Measurements from ENCODE around the gene FRMD8. TPM values are rescaled to one million over a fixed set of nuclear protein-coding genes. Genes with fewer than 3 reads are reported as not detected.

The FRMD8 gene
- total RNA-seq, 1 donor from 2014 or later: 27.3 TPM

- TF ChIP-seq CTCF (IDR thresholded peaks at IDR 0.05; ENCODE audit: unreplicated experiment): peak; percentile 20
- H3K4me3 Mint-ChIP-seq (ENCODE audit: low read depth): no peak overlapping the region
- no peak for DNase-seq (ENCODE audit: low spot score, unreplicated experiment)
- H3K4me1 Mint-ChIP-seq (ENCODE audit: low read depth): peaks cover 6% of the 10 kb centered on the region
- H3K27me3 Mint-ChIP-seq: no peaks in the 10 kb centered on the region
- no peak overlapping the region for H3K27ac Mint-ChIP-seq
- H3K9me3 Mint-ChIP-seq (ENCODE audit: low read depth): no peaks in the 10 kb centered on the region
- H3K36me3 Mint-ChIP-seq (ENCODE audit: insufficient read depth): peaks cover 3% of the 10 kb centered on the region
These were observed 46.5 kb downstream of the FRMD8 start for GRCh38 chr11:65432686-65433582.

- Mint-ChIP-seq H3K4me3 (ENCODE audit: low read depth) (no peak overlapping the region), H3K27ac (no peak overlapping the region), H3K36me3 (ENCODE audit: insufficient read depth) (peaks cover 5% of the 10 kb centered on the region), H3K27me3 (no peaks in the 10 kb centered on the region), H3K9me3 (ENCODE audit: low read depth) (no peaks in the 10 kb centered on the region), H3K4me1 (ENCODE audit: low read depth) (peaks cover 6% of the 10 kb centered on the region)
- DNase-seq (ENCODE audit: low spot score, unreplicated experiment): no peak
- TF ChIP-seq CTCF (IDR thresholded peaks at IDR 0.05; ENCODE audit: unreplicated experiment): no peak
These were observed 47.2 kb downstream of the FRMD8 start for GRCh38 chr11:65433657-65434056.

- no peak for TF ChIP-seq CTCF (IDR thresholded peaks at IDR 0.05; ENCODE audit: unreplicated experiment)
- Mint-ChIP-seq H3K4me3 (ENCODE audit: low read depth) (no peak overlapping the region), H3K27me3 (no peaks in the 10 kb centered on the region), H3K27ac (no peak overlapping the region), H3K4me1 (ENCODE audit: low read depth) (peaks cover 4% of the 10 kb centered on the region), H3K9me3 (ENCODE audit: low read depth) (no peaks in the 10 kb centered on the region), H3K36me3 (ENCODE audit: insufficient read depth) (peaks cover 6% of the 10 kb centered on the region)
- no peak for DNase-seq (ENCODE audit: low spot score, unreplicated experiment)
These were observed 47.7 kb downstream of the FRMD8 start for GRCh38 chr11:65434057-65434666.

- no peak overlapping the region for H3K4me3 Mint-ChIP-seq (ENCODE audit: low read depth)
- H3K27me3 Mint-ChIP-seq: no peaks in the 10 kb centered on the region
- peaks cover 6% of the 10 kb centered on the region for H3K36me3 Mint-ChIP-seq (ENCODE audit: insufficient read depth)
- no peak for DNase-seq (ENCODE audit: low spot score, unreplicated experiment)
- no peaks in the 10 kb centered on the region for H3K9me3 Mint-ChIP-seq (ENCODE audit: low read depth)
- no peak for TF ChIP-seq CTCF (IDR thresholded peaks at IDR 0.05; ENCODE audit: unreplicated experiment)
- no peak overlapping the region for H3K27ac Mint-ChIP-seq
- H3K4me1 Mint-ChIP-seq (ENCODE audit: low read depth): peaks cover 2% of the 10 kb centered on the region
These were observed 48.4 kb downstream of the FRMD8 start for GRCh38 chr11:65434667-65435410.

GRCh38 chr11:65435411-65435931 is 49.0 kb downstream of the FRMD8 start:
- H3K4me3 Mint-ChIP-seq (ENCODE audit: low read depth): no peak overlapping the region
- H3K36me3 Mint-ChIP-seq (ENCODE audit: insufficient read depth): peaks cover 6% of the 10 kb centered on the region

More at GRCh38 chr11:65435411-65435931, 49.0 kb downstream of the FRMD8 start:
- TF ChIP-seq CTCF (IDR thresholded peaks at IDR 0.05; ENCODE audit: unreplicated experiment): no peak
- Mint-ChIP-seq H3K9me3 (ENCODE audit: low read depth) (no peaks in the 10 kb centered on the region), H3K27ac (no peak overlapping the region), H3K27me3 (no peaks in the 10 kb centered on the region), H3K4me1 (ENCODE audit: low read depth) (peaks cover 3% of the 10 kb centered on the region)
- DNase-seq (ENCODE audit: low spot score, unreplicated experiment): no peak

Measured in progenitor cell of endocrine pancreas (in vitro differentiated cells).